GM21825 (cell line): ENCODE measurements around the gene ELOVL6.
"Not testable (repeated sequence)": the region's sequence is repeated elsewhere in the genome, so short reads cannot be mapped to it uniquely, and the experiment has no call there.

Source experiments
- ATAC-seq: cut with Tn5 transposase; IDR thresholded peaks from one replicate; pipeline ENCODE4 v1.9.1; 2021; ENCODE audit warnings: mild to moderate bottlenecking, moderate library complexity; ENCODE audit not compliant: unreplicated experiment

ELOVL6 gene

DNA sequence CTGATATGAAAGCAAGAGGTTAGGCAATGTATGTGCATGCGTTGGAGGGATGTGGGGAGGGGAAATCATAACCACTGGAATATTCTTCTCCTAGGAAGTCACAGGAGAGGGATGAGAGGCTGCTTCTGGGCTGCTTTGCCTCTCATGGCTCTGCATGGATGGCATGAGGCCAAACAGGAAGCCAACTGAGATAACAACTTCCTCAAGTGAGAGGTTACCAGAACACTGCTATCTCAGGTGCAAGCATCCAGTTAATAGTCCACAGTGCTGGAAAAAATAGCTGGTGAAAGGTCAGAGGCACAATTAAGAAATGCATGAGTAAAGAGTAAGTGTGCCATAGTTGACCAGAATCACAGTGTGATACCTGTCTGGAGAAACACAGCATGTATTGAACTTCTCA is 113.3 kb downstream of the ELOVL6 start:
- ATAC-seq, result no peak

DNA sequence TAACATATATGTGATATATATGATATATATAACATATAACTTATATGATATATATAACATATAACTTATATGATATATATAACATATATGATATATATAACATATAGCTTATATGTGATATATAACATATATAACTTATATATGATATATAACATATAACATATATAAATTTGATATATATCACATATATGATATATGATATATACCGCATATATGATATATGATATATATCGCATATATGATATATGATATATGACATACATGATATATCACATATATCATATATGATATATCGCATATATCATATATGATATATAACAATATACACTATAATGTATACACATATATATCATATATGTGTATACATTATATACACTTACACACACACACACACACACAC is 114.3 kb downstream of the ELOVL6 start:
- no peak for ATAC-seq

DNA sequence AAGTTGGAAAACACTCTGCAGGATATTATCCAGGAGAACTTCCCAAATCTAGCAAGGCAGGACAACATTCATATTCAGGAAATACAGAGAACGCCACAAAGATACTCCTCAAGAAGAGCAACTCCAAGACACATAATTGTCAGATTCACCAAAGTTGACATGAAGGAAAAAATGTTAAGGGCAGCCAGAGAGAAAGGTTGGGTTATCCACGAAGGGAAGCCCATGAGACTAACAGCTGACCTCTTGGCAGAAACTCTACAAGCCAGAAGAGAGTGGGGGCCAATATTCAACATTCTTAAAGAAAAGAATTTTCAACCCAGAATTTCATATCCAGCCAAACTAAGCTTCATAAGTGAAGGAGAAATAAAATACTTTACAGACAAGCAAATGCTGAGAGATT is 120.3 kb downstream of the ELOVL6 start:
- ATAC-seq, result not testable (repeated sequence)

DNA sequence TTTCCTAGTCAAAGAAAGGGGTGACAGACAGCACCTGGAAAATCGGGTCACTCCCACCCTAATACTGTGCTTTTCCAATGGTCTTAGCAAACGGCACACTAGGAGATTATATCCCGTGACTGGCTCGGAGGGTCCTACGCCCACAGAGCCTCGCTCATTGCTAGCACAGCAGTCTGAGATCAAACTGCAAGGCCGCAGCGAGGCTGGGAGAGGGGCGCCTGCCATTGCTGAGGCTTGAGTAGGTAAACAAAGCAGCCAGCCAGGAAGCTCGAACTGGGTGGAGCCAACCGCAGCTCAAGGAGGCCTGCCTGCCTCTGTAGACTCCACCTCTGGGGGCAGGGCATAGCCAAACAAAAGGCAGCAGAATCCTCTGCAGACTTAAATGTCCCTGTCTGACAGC is 121.6 kb downstream of the ELOVL6 start:
- ATAC-seq, result not testable (repeated sequence)

DNA sequence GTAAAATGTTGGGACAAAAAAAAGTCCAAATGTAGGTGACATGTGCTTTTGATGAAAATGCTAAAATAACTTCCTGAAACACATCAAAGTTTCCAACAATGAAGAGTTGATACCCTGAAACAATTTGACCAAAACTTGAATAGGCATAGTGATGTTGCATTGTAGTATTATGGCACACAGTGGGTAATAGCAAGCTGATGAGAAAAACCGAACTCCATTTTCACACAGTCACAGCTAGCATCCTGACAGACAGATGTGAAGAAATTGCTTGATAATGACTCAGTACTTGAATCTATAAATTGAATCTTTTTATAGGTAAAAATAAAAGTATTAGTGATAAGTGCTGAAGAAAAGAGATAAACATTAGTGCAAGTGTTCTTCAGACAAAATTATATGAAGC is 122.5 kb downstream of the ELOVL6 start:
- ATAC-seq, result no peak

DNA sequence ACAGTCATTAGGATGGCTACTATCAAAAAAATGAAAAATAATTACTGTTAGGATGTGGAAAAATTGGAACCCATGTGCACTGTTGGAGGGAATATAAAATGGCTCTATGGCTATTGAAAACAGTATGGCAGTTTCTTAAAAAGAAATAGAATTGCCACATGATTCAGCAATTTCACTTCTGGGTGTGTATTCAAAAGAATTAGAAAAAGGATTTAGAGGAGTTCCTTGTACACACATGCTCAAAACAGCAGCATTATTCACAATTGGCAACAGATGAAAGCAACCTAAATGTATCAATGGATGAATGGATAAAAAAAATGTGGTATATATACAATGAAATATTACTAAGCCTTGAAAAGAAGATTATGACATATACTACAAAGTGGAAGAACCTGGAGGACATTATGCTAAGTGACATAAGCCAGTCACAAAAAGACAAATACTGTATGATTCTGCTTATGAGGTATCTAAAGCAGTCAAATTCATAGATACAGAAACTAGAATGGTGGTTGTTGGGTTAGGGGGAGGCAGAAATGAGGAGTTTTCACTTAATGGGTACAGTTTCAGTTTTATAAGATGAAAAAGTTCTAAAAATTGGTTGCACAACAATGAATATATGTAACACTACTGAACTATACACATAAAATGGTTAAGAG is 123.2 kb downstream of the ELOVL6 start:
- no peak for ATAC-seq

DNA sequence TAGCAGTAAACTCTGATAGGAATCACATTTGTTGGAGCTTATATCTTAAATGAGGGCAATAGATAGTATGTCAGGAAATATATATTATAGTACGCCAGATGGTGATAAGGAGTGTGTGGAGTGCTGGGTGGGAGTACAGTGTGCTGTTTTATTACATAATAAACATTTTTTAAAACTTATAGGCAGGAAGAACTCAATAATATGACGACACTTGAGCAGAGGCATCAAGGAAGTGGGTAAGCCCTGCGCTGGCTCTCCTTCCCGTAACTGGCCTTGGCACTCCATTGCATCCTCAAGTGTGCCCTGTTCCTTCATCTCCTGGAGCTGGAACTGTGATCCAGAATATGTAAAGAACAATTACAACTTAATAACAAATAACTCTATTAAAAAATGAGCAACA is 123.8 kb downstream of the ELOVL6 start:
- ATAC-seq, result no peak

DNA sequence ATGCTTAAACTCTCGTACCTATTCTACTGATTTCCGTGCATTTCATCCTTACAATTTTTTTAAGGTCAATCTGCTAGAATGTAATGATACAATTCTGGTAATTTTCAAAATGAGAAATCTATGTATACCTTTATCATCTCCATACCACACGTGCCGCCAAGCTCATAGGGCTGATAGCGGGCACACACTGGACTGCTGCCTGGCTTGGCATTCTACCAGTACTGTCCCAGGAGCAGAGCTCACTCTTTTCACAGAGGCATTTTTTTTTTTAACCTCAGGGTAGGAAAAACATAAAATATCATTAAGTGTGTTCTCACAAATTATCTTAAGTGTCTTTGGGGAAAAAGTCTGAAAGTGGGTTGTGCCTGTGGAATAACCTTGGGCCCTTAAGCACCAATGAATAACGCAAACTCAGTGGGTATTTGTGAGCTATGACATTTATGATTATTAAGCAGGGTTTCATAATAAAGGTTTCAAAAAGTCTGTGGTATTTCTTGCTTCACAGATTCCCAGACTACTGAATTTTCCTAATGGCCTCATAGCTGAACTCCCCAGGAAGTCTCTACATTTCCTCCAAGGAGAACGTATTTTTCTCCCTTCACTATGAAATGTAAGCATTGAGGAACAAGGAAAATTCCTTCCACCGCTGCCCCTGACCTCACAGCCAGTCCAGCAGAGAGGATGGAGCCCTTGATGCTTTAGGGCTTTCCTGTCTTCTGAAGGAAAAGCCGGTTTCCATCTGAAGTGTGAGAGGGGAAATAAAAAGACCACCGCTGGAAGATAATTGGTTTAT is 125.2 kb downstream of the ELOVL6 start:
- no peak for ATAC-seq

DNA sequence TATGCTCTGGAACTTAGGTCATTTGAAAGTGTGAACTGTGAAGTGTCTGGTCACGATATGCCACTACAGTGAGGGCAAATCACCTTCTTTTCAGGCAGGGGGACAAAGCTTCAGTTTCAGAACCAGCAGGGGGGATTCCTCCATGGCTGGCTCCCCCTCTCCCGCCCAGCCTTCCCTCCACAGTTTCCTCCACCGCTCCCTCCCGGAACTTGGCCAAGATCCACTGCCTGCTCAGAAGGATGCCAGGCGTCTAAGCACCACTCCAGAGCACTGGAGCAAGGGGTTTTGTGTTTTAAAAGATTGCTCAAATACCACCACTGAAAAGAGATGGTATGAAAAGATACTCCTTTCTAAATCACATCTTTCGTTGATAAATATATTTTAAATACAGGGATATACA is 126.9 kb downstream of the ELOVL6 start:
- no peak for ATAC-seq

DNA sequence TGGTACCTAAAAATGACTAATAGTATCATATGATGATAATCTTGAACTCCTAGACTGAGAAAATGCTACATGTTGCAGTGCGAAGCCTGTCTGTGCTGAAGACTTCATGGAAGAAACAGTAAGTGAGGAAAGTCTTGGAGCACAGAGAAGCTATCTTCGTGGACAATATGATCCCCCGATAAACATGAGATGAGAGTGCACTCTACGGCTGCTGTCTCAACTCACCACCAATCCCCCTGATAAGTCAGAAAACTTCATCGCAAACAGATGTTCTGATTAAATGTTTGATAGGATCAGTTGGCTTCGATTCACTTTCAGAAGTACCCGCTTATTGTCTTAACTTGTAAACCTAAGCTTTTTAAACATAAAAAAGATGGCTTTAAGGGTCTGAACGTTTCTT is 130.2 kb downstream of the ELOVL6 start:
- ATAC-seq, result no peak

DNA sequence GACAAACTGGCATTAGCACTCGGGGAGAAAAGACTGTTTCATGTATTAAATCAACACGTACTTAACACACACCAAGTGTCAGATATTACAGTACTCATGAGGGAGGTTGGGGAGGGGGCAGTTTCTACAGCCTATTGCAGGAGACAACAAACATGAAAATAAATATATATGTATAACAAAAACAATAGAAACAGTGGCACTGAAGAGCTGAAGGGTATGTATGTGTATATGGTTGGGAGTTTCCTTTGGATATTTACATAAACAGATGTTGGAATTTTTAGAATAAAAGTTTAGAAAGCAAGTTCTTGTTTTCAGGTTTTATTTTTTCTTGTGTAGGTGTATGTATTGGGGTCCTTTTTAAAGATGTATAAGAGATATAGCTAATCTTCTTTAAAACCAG is 133.5 kb downstream of the ELOVL6 start:
- ATAC-seq, result no peak

DNA sequence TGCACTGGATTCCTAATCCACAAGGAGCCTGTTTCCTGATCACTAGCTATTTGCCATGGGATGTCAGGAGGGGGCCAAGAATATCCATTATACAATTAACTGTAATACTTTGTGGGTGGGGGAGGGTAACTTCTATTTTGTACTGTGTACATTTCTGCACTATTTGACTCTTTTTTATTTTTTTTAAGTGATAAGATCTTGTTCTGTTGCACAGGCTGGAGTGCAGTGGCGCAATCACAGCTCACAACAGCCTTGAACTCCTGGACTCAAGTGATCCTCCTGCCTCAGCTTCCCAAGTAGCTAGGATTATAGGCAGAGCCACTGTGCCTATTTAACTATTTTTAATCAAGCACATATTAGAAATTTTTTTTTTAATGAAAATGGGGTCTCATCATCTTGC is 134.1 kb downstream of the ELOVL6 start:
- ATAC-seq, result no peak

DNA sequence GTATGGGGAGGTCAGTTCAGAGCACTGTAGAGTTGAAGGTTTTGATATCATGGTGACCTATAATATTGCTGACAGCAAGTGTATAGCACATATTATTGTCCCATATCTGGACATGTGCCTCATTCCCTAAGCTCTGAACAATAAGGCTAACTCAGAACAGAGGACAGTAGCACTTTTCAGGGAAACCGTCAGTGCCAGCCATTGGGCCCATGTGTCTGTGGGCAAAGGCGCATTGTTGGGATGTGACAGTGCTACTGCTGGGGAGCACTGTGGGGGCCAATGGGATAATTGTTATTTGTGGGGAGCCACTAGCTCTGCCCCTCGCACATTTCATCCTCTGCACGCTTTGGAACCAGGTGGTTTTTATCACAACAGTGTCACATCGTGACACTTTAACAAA is 136.2 kb downstream of the ELOVL6 start:
- ATAC-seq, result no peak

DNA sequence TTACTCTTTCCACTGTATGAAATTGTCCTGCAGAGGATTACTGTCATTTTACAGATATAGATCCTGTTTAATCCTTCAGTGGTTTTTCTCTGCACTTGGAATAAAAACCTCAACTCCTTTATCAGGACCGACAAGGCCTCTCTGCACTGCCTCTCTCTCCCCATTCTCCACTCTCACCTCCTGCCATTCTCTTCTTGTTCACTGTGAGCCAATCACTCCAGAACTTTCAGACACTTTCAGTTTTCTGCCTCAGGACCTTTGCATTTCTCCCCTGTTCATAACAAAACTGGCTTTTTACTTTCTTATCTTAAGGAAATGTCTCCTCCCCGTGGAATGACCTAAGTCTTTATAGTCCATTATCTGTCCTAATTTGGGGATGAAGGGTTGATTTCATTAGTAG is 137.3 kb downstream of the ELOVL6 start:
- ATAC-seq, result no peak

DNA sequence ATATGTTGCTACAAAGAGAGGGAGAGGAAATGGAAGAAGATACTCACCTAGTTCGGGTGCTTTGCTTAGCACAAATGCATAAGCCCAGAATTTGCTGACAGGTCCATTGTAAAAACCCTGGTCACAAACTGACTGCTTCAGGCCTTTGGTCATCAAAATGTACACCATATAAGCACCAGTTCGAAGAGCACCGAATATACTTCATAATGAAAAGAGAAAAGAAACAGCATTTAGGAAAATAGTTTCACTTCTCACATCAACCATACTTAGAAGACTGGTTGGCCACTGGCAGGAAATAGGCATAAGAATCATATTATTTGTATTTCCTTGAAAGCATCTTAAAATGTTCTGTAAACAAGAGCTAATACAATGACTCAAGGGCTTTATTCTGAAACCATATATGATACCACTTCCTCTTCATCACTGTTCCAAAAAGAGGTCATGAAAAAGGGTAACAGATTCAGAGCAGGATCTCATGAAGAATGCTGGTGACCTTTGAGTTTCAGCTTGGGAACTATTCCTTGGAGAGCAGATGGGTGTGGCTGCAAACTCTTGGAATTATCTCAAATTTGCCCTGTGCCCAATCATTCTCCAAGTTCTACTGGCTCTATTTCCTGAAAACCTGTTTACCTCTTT is 138.7 kb downstream of the ELOVL6 start:
- peak; percentile 80 for ATAC-seq

DNA sequence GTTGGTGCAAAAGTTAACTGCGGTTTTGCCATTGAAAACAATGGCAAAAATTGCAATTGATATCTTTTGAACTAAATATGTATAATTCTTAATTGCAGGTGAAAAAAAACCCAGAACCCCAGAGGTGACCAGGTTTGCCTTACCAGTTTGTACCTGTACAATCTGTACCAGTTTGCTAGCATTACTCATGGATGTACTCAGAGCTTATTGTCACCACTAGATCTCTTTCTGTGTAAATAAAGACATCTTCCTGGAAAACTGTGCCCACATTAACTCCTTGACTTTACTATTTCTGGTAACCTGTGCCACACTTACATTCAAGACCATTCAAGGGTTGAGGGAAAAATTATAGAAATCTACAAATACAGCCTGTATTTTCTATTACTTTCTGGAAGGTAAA is 139.7 kb downstream of the ELOVL6 start:
- ATAC-seq, result no peak

DNA sequence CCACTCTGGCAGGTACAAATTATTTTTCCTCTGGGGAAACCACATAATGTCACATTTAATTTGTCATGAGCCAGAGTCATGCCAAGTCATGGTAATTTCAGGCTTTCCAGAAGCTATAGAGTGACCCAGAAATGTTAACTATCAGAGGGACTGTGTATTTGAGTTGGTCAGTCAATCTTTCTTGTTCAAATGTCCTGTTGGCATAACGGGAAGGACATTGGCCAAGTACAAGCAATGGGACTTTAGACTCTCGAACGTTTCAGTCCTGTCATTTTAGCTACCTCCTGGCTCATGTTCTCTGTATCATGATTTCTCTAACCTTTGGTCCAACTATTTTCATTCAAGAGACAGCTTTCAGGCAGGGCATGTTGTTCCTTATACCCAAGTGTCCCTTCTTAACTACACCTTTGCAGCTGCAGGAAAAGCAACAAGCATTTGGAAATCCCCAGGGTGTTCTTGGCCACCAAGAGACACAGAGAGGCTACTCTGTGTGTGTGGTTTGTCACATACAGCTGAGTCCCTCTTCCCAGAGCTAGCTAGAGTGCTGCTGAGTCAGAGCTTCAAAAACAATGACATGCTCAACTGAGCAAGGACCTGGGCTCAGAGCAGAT is 143.2 kb downstream of the ELOVL6 start:
- peak; percentile 83 for ATAC-seq

DNA sequence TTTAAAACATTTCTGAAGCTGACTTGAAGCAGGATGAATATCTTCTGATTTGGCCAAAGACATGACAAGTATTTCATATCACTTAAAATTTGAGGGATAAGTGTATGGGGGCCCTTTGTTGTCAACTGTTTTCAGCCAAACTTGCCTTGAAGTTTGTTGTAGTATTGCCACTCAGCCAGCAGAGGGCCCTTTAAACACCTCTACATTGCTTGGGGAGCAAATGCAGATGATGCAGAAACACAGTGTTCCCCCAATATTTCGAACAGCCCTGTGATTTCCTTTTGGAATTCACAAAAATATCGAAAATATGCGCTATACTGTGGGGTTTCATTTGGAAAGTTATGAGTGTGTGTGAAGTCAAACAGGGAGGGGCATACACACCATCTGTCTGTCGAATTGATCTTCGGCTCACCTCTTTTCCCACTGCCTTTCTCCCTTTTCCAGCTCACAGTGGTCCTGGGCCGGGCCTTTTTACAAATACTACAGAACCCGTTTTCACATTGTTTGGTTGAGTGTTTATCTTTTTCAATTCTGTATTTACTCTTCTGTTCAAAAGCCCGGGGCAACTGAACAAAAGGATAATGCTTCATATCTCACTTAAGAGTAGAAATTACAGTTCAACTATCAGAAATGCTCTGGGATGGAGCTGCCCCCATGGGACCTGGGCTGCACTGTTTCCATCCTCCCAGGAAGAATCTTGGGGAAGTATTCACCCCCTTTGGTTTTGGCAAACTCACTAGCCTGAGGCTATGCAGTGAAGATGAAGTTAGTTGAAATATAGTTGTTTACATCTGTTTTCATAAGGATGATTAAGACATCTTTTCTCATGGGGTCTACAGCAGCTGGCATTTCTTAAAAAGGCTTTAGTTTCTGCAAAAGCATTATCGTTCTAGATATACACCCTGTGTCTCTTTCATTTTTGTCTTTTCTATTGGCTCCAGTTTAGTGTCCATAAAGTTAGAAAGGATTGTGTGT is 148.2 kb downstream of the ELOVL6 start:
- no peak for ATAC-seq

DNA sequence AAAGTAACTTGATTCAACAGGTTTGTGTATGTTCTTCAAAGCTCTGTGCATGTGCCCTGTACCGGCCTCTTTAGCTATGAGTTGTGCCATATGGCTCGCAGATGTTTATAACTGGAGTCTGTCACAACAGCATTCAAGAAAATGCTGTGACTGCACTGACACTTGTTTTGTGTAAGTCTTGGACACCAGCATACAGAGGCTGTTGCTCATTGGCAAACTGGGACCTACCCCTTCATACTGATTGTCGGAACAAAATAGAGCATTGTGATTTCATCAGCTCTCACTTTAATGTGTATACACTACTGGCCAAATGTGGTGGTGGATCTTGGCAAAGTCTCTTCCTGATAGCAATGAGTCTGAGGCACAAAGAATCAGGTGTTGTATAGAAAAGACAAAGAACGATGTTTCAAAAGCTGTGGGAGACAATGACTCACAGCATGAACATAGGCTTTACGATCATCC is 151.8 kb downstream of the ELOVL6 start:
- no peak for ATAC-seq
